Measurements from ENCODE around the gene BTBD18.

Gene BTBD18

GRCh38 chr11:57751176-57751575 is 443 bp downstream of the BTBD18 start:
- H3K4me3 ChIP-seq (ENCODE audit: low read length), result no peak overlapping the region
- TF ChIP-seq, protein P1, sequence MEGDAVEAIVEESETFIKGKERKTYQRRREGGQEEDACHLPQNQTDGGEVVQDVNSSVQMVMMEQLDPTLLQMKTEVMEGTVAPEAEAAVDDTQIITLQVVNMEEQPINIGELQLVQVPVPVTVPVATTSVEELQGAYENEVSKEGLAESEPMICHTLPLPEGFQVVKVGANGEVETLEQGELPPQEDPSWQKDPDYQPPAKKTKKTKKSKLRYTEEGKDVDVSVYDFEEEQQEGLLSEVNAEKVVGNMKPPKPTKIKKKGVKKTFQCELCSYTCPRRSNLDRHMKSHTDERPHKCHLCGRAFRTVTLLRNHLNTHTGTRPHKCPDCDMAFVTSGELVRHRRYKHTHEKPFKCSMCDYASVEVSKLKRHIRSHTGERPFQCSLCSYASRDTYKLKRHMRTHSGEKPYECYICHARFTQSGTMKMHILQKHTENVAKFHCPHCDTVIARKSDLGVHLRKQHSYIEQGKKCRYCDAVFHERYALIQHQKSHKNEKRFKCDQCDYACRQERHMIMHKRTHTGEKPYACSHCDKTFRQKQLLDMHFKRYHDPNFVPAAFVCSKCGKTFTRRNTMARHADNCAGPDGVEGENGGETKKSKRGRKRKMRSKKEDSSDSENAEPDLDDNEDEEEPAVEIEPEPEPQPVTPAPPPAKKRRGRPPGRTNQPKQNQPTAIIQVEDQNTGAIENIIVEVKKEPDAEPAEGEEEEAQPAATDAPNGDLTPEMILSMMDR (conservative IDR thresholded peaks at IDR 0.05; ENCODE audit: low read depth, low read length), result no peak
- DNase-seq (ENCODE audit: low read depth), result no peak

GRCh38 chr11:57746920-57747319 is 4.7 kb downstream of the BTBD18 start:
- TF ChIP-seq, protein P1 (conservative IDR thresholded peaks at IDR 0.05; ENCODE audit: low read depth, low read length), result no peak
- DNase-seq (ENCODE audit: low read depth), result no peak
- H3K4me3 ChIP-seq (ENCODE audit: low read length), result no peak overlapping the region

DNA sequence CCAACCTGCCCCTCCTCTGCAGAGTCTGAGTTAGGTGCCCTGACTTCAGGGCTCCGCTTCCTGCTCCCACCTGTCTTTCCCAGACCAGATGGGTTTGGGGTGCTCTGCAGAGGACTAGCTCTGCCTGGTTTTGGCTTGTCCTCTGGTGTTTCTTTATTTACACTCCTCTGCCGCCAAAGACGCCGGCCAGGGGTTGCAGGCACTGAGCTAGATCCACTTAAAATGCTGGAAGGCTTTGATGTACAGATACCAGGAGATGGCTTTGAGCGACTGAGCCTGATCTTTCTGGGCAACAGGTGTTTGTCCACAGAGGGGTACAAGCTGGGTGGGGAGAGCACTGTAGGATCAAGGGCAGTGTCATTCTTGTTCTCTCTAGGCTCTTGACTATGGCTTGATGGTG is 6.4 kb downstream of the BTBD18 start:
- H3K4me3 ChIP-seq (ENCODE audit: low read length), result no peak overlapping the region
- DNase-seq (ENCODE audit: low read depth), result no peak
- TF ChIP-seq, protein P1 (conservative IDR thresholded peaks at IDR 0.05; ENCODE audit: low read depth, low read length), result no peak

DNA sequence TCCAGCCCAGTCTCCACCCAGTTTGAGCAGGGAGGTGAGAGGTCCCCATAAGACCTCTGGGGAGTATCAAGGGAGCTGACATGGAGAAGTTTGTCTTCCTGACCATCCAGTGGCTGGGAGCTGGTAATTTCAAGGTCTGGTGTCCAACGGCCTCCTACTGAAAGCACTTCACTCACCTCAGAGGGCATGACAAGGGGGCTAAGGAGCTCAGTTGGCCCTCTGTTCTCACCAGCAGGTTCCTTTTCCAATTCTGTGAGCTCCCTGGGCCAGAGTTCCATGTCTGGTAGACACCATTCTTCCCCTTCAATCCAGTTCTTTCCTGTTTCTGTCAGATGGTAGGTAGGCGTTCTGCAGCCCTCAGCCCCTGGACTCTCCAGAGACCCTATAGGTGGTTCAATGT is 7.3 kb downstream of the BTBD18 start:
- no peak overlapping the region for H3K4me3 ChIP-seq (ENCODE audit: low read length)
- TF ChIP-seq, protein P1 (conservative IDR thresholded peaks at IDR 0.05; ENCODE audit: low read depth, low read length), result no peak
- DNase-seq (ENCODE audit: low read depth), result no peak

- DNase-seq (ENCODE audit: low read depth), result no peak
- peak overlapping the region; percentile 68 for H3K4me3 ChIP-seq (ENCODE audit: low read length)
- TF ChIP-seq, protein P1 (conservative IDR thresholded peaks at IDR 0.05; ENCODE audit: low read depth, low read length), result no peak
Measured at GRCh38 chr11:57742087-57742452, 9.5 kb downstream of the BTBD18 start.

- DNase-seq (ENCODE audit: low read depth), result peak; percentile 92
Measured at GRCh38 chr11:57741132-57742086, 10.2 kb downstream of the BTBD18 start, which contains the start of gene SELENOH. SELENOH (plus strand) TSS chr11:57741491; CDS start chr11:57741596, 105 bp downstream.

More at GRCh38 chr11:57741132-57742086, 10.2 kb downstream of the BTBD18 start, which contains the start of gene SELENOH:
- H3K4me3 ChIP-seq (ENCODE audit: low read length), result peak within 1 kb of the TSS; percentile 68
- TF ChIP-seq, protein P1 (conservative IDR thresholded peaks at IDR 0.05; ENCODE audit: low read depth, low read length), result no peak

Data from retinal pigment epithelial cell (primary cell).